ENCODE data around the gene NOL9.

Gene NOL9

GRCh38 chr1:6580593-6581409, 26.5 kb upstream of the NOL9 start:
- Histone ChIP-seq H3K79me2 (ENCODE audit: low read length) (peaks cover 19% of the 10 kb centered on the region), H3K9me3 (ENCODE audit: insufficient read depth, low read length) (no peaks in the 10 kb centered on the region), H3K4me2 (ENCODE audit: low read length) (peak overlapping the region; percentile 94), H3K36me3 (replicated peaks; ENCODE audit: low read depth, low read length) (no peaks in the 10 kb centered on the region), H3K4me1 (ENCODE audit: low read length) (peaks cover 13% of the 10 kb centered on the region), H3K27me3 (ENCODE audit: low read depth, low read length) (no peaks in the 10 kb centered on the region), H3K27ac (ENCODE audit: low read length) (peak overlapping the region; percentile 39; the same call in 1 of the 2 replicates), H3K4me3 (ENCODE audit: low read length) (peak overlapping the region; percentile 98), H4K20me1 (ENCODE audit: insufficient read depth, low read length) (no peaks in the 10 kb centered on the region), H3K9ac (ENCODE audit: low read length) (peak overlapping the region; percentile 82), H2AFZ (ENCODE audit: low read depth, low read length) (no peak overlapping the region)
- TF ChIP-seq CTCF (IDR thresholded peaks at IDR 0.05; ENCODE audit: low read depth, low read length): no peak
- no peak for TF ChIP-seq EZH2phosphoT487 (IDR thresholded peaks at IDR 0.05; ENCODE audit: low read depth)

- peaks cover 13% of the 10 kb centered on the region for H3K4me1 ChIP-seq (ENCODE audit: low read length)
- no peaks in the 10 kb centered on the region for H3K36me3 ChIP-seq (replicated peaks; ENCODE audit: low read depth, low read length)
- H3K4me3 ChIP-seq (ENCODE audit: low read length): peak overlapping the region; percentile 98
- H3K27ac ChIP-seq (ENCODE audit: low read length): peak overlapping the region; percentile 39
- peak overlapping the region; percentile 82 for H3K9ac ChIP-seq (ENCODE audit: low read length)
- no peaks in the 10 kb centered on the region for H3K27me3 ChIP-seq (ENCODE audit: low read depth, low read length)
- H3K4me2 ChIP-seq (ENCODE audit: low read length): peak overlapping the region; percentile 94
- peaks cover 19% of the 10 kb centered on the region for H3K79me2 ChIP-seq (ENCODE audit: low read length)
- no peak overlapping the region for H2AFZ ChIP-seq (ENCODE audit: low read depth, low read length)
- TF ChIP-seq EZH2phosphoT487 (IDR thresholded peaks at IDR 0.05; ENCODE audit: low read depth) (no peak), CTCF (IDR thresholded peaks at IDR 0.05; ENCODE audit: low read depth, low read length) (no peak)
- no peaks in the 10 kb centered on the region for H4K20me1 ChIP-seq (ENCODE audit: insufficient read depth, low read length)
- H3K9me3 ChIP-seq (ENCODE audit: insufficient read depth, low read length): no peaks in the 10 kb centered on the region
Observed at GRCh38 chr1:6580119-6580592, 25.8 kb upstream of the NOL9 start.

- Histone ChIP-seq H2AFZ (ENCODE audit: low read depth, low read length) (peak within 1 kb of the TSS; percentile 78; the same call in 1 of the 2 replicates), H4K20me1 (ENCODE audit: insufficient read depth, low read length) (no peaks in the 10 kb centered on the region), H3K36me3 (replicated peaks; ENCODE audit: low read depth, low read length) (no peaks in the 10 kb centered on the region), H3K4me2 (ENCODE audit: low read length) (peak within 1 kb of the TSS; percentile 94), H3K79me2 (ENCODE audit: low read length) (peaks cover 19% of the 10 kb centered on the region), H3K4me3 (ENCODE audit: low read length) (peak within 1 kb of the TSS; percentile 98), H3K4me1 (ENCODE audit: low read length) (peaks cover 13% of the 10 kb centered on the region), H3K27me3 (ENCODE audit: low read depth, low read length) (no peaks in the 10 kb centered on the region), H3K9ac (ENCODE audit: low read length) (peak within 1 kb of the TSS; percentile 82), H3K9me3 (ENCODE audit: insufficient read depth, low read length) (no peaks in the 10 kb centered on the region), H3K27ac (ENCODE audit: low read length) (peak within 1 kb of the TSS; percentile 39)
- no peak for TF ChIP-seq CTCF (IDR thresholded peaks at IDR 0.05; ENCODE audit: low read depth, low read length)
- no peak for TF ChIP-seq EZH2phosphoT487 (IDR thresholded peaks at IDR 0.05; ENCODE audit: low read depth)
Observed at GRCh38 chr1:6579374-6580118, 25.2 kb upstream of the NOL9 start, which contains the start of gene ZBTB48. TSS of gene ZBTB48 (plus strand) at chr1:6579994. CDS start at chr1:6580610, 616 bp downstream.
